CD14-positive monocyte (primary cell): Measurements from ENCODE around the gene CC2D1A. TPM values are rescaled to one million over a fixed set of nuclear protein-coding genes. Genes with fewer than 3 reads are reported as not detected.
"Not testable (repeated sequence)": the region's sequence is repeated elsewhere in the genome, so short reads cannot be mapped to it uniquely, and the experiment has no call there.

Experiments used
- DNase-seq, 3 donors: peaks; one replicate each; pipeline ENCODE4 v3.0.0-alpha.2; 2011 to 2022
- H2AFZ ChIP-seq: 2 replicates; pipeline ENCODE4 v1.6.0; 2012; ENCODE audit warnings: mild to moderate bottlenecking, low read depth, low read length, inconsistent platforms; ENCODE audit not compliant: insufficient read depth, poor library complexity, severe bottlenecking
- H3K27ac ChIP-seq, 2 donors: 1 replicate in 1 of 2; 2 replicates in 1 of 2; pipeline ENCODE4 v1.5.1; 2012 to 2013; ENCODE audit warnings: low read length in 2 of 2, control low read depth in 1 of 2, inconsistent platforms in 1 of 2, low read depth in 1 of 2, mild to moderate bottlenecking in 1 of 2
- H3K27me3 ChIP-seq, 2 donors: one replicate each; pipeline versions ENCODE4 v1.6.0 to v1.6.1; 2011 to 2013; ENCODE audit warnings: low read length in 2 of 2; ENCODE audit not compliant: control insufficient read depth in 2 of 2, insufficient read depth in 2 of 2
- H3K36me3 ChIP-seq, 2 donors: replicated peaks in 1 of 2; 1 replicate in 1 of 2; 2 replicates in 1 of 2; pipeline versions ENCODE4 v1.5.1 to v1.6.1; 2012 to 2013; ENCODE audit warnings: low read length in 2 of 2, control low read depth in 1 of 2, inconsistent platforms in 1 of 2, mild to moderate bottlenecking in 1 of 2; ENCODE audit not compliant: insufficient read depth in 2 of 2, control insufficient read depth in 1 of 2
- H3K4me1 ChIP-seq, 2 donors: 1 replicate in 1 of 2; 2 replicates in 1 of 2; pipeline versions ENCODE4 v1.5.1 to v1.6.1; 2012 to 2013; ENCODE audit warnings: low read length in 2 of 2, control low read depth in 1 of 2, inconsistent platforms in 1 of 2, mild to moderate bottlenecking in 1 of 2, moderate library complexity in 1 of 2; ENCODE audit not compliant: insufficient read depth in 2 of 2, control insufficient read depth in 1 of 2
- H3K4me2 ChIP-seq: replicated peaks from 2 replicates; pipeline ENCODE3; 2012; ENCODE audit warnings: low read length, moderate library complexity, mild to moderate bottlenecking; ENCODE audit not compliant: poor library complexity, severe bottlenecking; ENCODE audit errors: extremely low read depth
- H3K4me3 ChIP-seq, 3 experiments: fragments of 200-600 bp in 1 of 3; sonication (generic) in 1 of 3; replicated peaks in 1 of 3; 1 replicate in 2 of 3; 2 replicates in 1 of 3; pipeline ENCODE4 v1.5.1; 2011 to 2013; ENCODE audit warnings: low read length in 3 of 3, mild to moderate bottlenecking in 3 of 3, control low read depth in 2 of 3, low read depth in 2 of 3, inconsistent platforms in 1 of 3, moderate library complexity in 1 of 3
- H3K79me2 ChIP-seq: 2 replicates; pipeline ENCODE4 v1.6.0; 2012; ENCODE audit warnings: mild to moderate bottlenecking, control low read depth, inconsistent platforms, low read length, moderate library complexity; ENCODE audit not compliant: insufficient read depth
- H3K9ac ChIP-seq: 2 replicates; pipeline ENCODE4 v1.6.0; 2017; ENCODE audit warnings: low read length, mild to moderate bottlenecking; ENCODE audit not compliant: insufficient read depth, poor library complexity, severe bottlenecking
- H3K9me3 ChIP-seq, 2 donors: replicated peaks in 1 of 2; 1 replicate in 1 of 2; 2 replicates in 1 of 2; pipeline versions ENCODE4 v1.5.1 to v1.6.1; 2012 to 2013; ENCODE audit warnings: low read length in 2 of 2, control low read depth in 1 of 2; ENCODE audit not compliant: control insufficient read depth in 1 of 2, insufficient read depth in 1 of 2
- H4K20me1 ChIP-seq: 2 replicates; pipeline ENCODE4 v1.6.0; 2012; ENCODE audit warnings: mild to moderate bottlenecking, low read length, control low read depth, moderate library complexity; ENCODE audit not compliant: insufficient read depth
- H3K27ac Mint-ChIP-seq, 7 donors: one replicate each; pipeline ENCODE4 v1.8.0; 2020; ENCODE audit warnings: mild to moderate bottlenecking in 7 of 7, mixed read lengths in 7 of 7, moderate library complexity in 6 of 7, inconsistent platforms in 2 of 7
- H3K27me3 Mint-ChIP-seq, 3 donors: one replicate each; pipeline ENCODE4 v1.8.0; 2021 to 2022; ENCODE audit warnings: low read depth in 3 of 3, mild to moderate bottlenecking in 3 of 3, mixed read lengths in 3 of 3, moderate library complexity in 3 of 3, inconsistent platforms in 1 of 3
- H3K36me3 Mint-ChIP-seq, 2 donors: one replicate each; pipeline ENCODE4 v1.8.0; 2020; ENCODE audit warnings: mixed read lengths in 2 of 2, inconsistent platforms in 1 of 2, mild to moderate bottlenecking in 1 of 2
- H3K4me1 Mint-ChIP-seq: one replicate; pipeline ENCODE4 v1.8.0; 2020; ENCODE audit warnings: mild to moderate bottlenecking, mixed read lengths
- H3K4me3 Mint-ChIP-seq, 2 donors: one replicate each; pipeline ENCODE4 v1.8.0; 2020; ENCODE audit warnings: mild to moderate bottlenecking in 2 of 2, mixed read lengths in 2 of 2, moderate library complexity in 1 of 2
- H3K9me3 Mint-ChIP-seq, 7 donors: one replicate each; pipeline ENCODE4 v1.8.0; 2020 to 2022; ENCODE audit warnings: mixed read lengths in 7 of 7, mild to moderate bottlenecking in 6 of 7, moderate library complexity in 6 of 7, inconsistent platforms in 2 of 7
- CTCF ChIP-seq: fragments of 200-600 bp; IDR thresholded peaks from one replicate; pipeline ENCODE4 v1.8.0; 2022; ENCODE audit warnings: antibody characterized with exemption, mild to moderate bottlenecking
- WGBS: methylation state at CpG from one replicate; pipeline ENCODE4 v1.1.5; 2013; ENCODE audit warnings: missing lambda C conversion rate; ENCODE audit not compliant: insufficient coverage; 5-methylcytosine and 5-hydroxymethylcytosine counted together
- intact Hi-C, 2 donors: fragments of 100-400 bp; cut with micrococcal nuclease; formaldehyde crosslinking; loops; one replicate each; pipeline versions ENCODE4 v1.15.0 to v1.15.1; 2023
- polyA plus RNA-seq, 3 donors: library from polyadenylated mRNA; depleted of rRNA in 1 of 3; unstranded in 2 of 3; stranded (reverse) in 1 of 3; fragments of 300-500 nt in 2 of 3; fragments of >200 nt in 1 of 3; fragmentation: Illumina TruSeq in 2 of 3; gene quantifications; 1 replicate in 2 of 3; 2 replicates in 1 of 3; pipeline ENCODE4 v1.2.3, GENCODE V29; 2012 to 2021

Gene CC2D1A
- polyA plus RNA-seq, 3 donors = 4.6 to 27.0 (median 6.2) TPM

GRCh38 chr19:13966684-13967128 is 60.7 kb downstream of the CC2D1A start:
- no peak overlapping the region for H3K4me2 ChIP-seq
- no peak overlapping the region for H3K27ac ChIP-seq
- H3K9ac ChIP-seq = no peak overlapping the region
- no peaks in the 10 kb centered on the region for H3K27me3 ChIP-seq
- H3K36me3 ChIP-seq = peaks cover 66 to 89% of the 10 kb centered on the region in 2 donors
- Mint-ChIP-seq H3K36me3 (peaks cover 45 to 81% of the 10 kb centered on the region in 2 donors), H3K27me3 (no peaks in the 10 kb centered on the region), H3K4me3 (no peak overlapping the region), H3K27ac (peak overlapping the region in 1 of 7 donors; percentile 50), H3K9me3 (no peaks in the 10 kb centered on the region), H3K4me1 (no peaks in the 10 kb centered on the region)
- no peaks in the 10 kb centered on the region for H3K79me2 ChIP-seq
- WGBS = 97% methylated on average over 10 of the region's 14 CpGs
- H3K9me3 ChIP-seq = no peaks in the 10 kb centered on the region
- H2AFZ ChIP-seq = no peak overlapping the region
- H3K4me1 ChIP-seq = no peaks in the 10 kb centered on the region
- H4K20me1 ChIP-seq = no peaks in the 10 kb centered on the region
- intact Hi-C loops = loop anchor here in 1 of 2 donors (5.0 kb wide), 1 partner anchor 36 kb away; no protein-coding TSS in a partner anchor
- H3K4me3 ChIP-seq = no peak overlapping the region
- no peak for TF ChIP-seq CTCF
- no peak for DNase-seq

- not testable (repeated sequence) for H3K27me3 Mint-ChIP-seq, H3K4me3 ChIP-seq, H3K9ac ChIP-seq, H3K27ac ChIP-seq, H3K4me2 ChIP-seq, H3K79me2 ChIP-seq, DNase-seq, H3K4me1 Mint-ChIP-seq, H4K20me1 ChIP-seq, H3K9me3 Mint-ChIP-seq, H3K9me3 ChIP-seq, H3K4me1 ChIP-seq, H2AFZ ChIP-seq, H3K27me3 ChIP-seq, H3K4me3 Mint-ChIP-seq
- intact Hi-C loops = loop anchor here in 1 of 2 donors (5.0 kb wide), 1 partner anchor 35 kb away; no protein-coding TSS in a partner anchor
- 100% methylated on average over 5 of the region's 8 CpGs for WGBS
- peaks cover 45 to 85% of the 10 kb centered on the region in 2 donors for H3K36me3 Mint-ChIP-seq
- H3K27ac Mint-ChIP-seq = peak overlapping the region in 1 of 7 donors; percentile 54
- H3K36me3 ChIP-seq = peaks cover 67 to 88% of the 10 kb centered on the region in 2 donors
Observed at GRCh38 chr19:13967206-13967605, 61.2 kb downstream of the CC2D1A start.
